Stimulated activated CD8-positive, alpha-beta memory T cell treated with anti-CD3 and anti-CD28 coated beads, Interleukin-15, amount 100 ng/mL, for 1 hour (primary cell): ENCODE measurements around the gene CRNKL1.
A peak's percentile ranks its signal among the peaks of the same experiment; 100 is the strongest.

Experiments
- DNase-seq: peaks from one replicate; pipeline ENCODE4 v3.0.0-alpha.2; 2020; ENCODE audit warnings: low read depth

Gene CRNKL1

GRCh38 chr20:20063941-20064702, 11.9 kb upstream of the CRNKL1 start:
- DNase-seq = no peak

GRCh38 chr20:20060234-20060998, 8.2 kb upstream of the CRNKL1 start:
- DNase-seq = no peak

GRCh38 chr20:20051767-20052073, 546 bp downstream of the CRNKL1 start:
- DNase-seq = no peak

- no peak for DNase-seq
These were observed 12.4 kb downstream of the CRNKL1 start for GRCh38 chr20:20039752-20040387.

GRCh38 chr20:20038586-20038985, 13.7 kb downstream of the CRNKL1 start:
- DNase-seq = no peak

GRCh38 chr20:20037960-20038359, 14.3 kb downstream of the CRNKL1 start:
- DNase-seq = no peak

- DNase-seq = no peak
These were observed 15.5 kb downstream of the CRNKL1 start for GRCh38 chr20:20036756-20037155.

- DNase-seq = no peak
These were observed 17.8 kb downstream of the CRNKL1 start for GRCh38 chr20:20034486-20034885.

GRCh38 chr20:20031790-20032189, 20.5 kb downstream of the CRNKL1 start:
- DNase-seq = no peak

GRCh38 chr20:20027284-20027683, 25.0 kb downstream of the CRNKL1 start:
- no peak for DNase-seq

GRCh38 chr20:20024942-20025341, 27.3 kb downstream of the CRNKL1 start:
- no peak for DNase-seq

GRCh38 chr20:20023395-20023794, 28.9 kb downstream of the CRNKL1 start:
- no peak for DNase-seq

GRCh38 chr20:20022498-20022897, 29.8 kb downstream of the CRNKL1 start:
- no peak for DNase-seq

- DNase-seq = no peak
These were observed 30.4 kb downstream of the CRNKL1 start for GRCh38 chr20:20021835-20022234.

- no peak for DNase-seq
These were observed 31.4 kb downstream of the CRNKL1 start for GRCh38 chr20:20020908-20021307.

- no peak for DNase-seq
These were observed 33.1 kb downstream of the CRNKL1 start for GRCh38 chr20:20019123-20019522.

GRCh38 chr20:20018366-20018765, 33.9 kb downstream of the CRNKL1 start:
- DNase-seq = no peak

- DNase-seq = no peak
These were observed 34.5 kb downstream of the CRNKL1 start for GRCh38 chr20:20017844-20018185.

- DNase-seq = peak; percentile 81
These were observed 35.0 kb downstream of the CRNKL1 start, which contains the start of gene NAA20 for GRCh38 chr20:20017001-20017843. TSS of gene NAA20 (plus strand) at chr20:20017362. CDS start at chr20:20017397, 35 bp downstream.

GRCh38 chr20:20014659-20015058, 37.6 kb downstream of the CRNKL1 start:
- DNase-seq = no peak

GRCh38 chr20:20012541-20012940, 39.7 kb downstream of the CRNKL1 start:
- no peak for DNase-seq
